GM19328 (cell line): Measurements from ENCODE around the gene NAV1.

ENCODE experiments used
- ATAC-seq: cut with Tn5 transposase; IDR thresholded peaks from one replicate; pipeline ENCODE4 v1.9.1; 2021; ENCODE audit warnings: mild to moderate bottlenecking, moderate library complexity; ENCODE audit not compliant: unreplicated experiment

NAV1 gene

GRCh38 chr1:201525193-201525778, 13.6 kb upstream of the NAV1 start:
- no peak for ATAC-seq

- ATAC-seq: no peak
Measured at GRCh38 chr1:201527879-201528278, 11.0 kb upstream of the NAV1 start.

- no peak for ATAC-seq
Measured at GRCh38 chr1:201528631-201529252, 10.2 kb upstream of the NAV1 start.

- no peak for ATAC-seq
Measured at GRCh38 chr1:201530741-201531531, 8.0 kb upstream of the NAV1 start.

- ATAC-seq: no peak
Measured at GRCh38 chr1:201531551-201532425, 7.1 kb upstream of the NAV1 start.

GRCh38 chr1:201533836-201534235, 5.1 kb upstream of the NAV1 start:
- no peak for ATAC-seq

GRCh38 chr1:201535046-201535918, 3.6 kb upstream of the NAV1 start:
- no peak for ATAC-seq

GRCh38 chr1:201535919-201536245, 3.0 kb upstream of the NAV1 start:
- ATAC-seq: no peak

GRCh38 chr1:201536558-201536957, 2.4 kb upstream of the NAV1 start:
- no peak for ATAC-seq

GRCh38 chr1:201537028-201537427, 1.9 kb upstream of the NAV1 start:
- no peak for ATAC-seq

- no peak for ATAC-seq
Measured at GRCh38 chr1:201537467-201537866, 1.5 kb upstream of the NAV1 start.

- ATAC-seq: no peak
Measured at GRCh38 chr1:201537891-201538611, 876 bp upstream of the NAV1 start.

- ATAC-seq: no peak
Measured at GRCh38 chr1:201539561-201540431, 869 bp downstream of the NAV1 start.

- no peak for ATAC-seq
Measured at GRCh38 chr1:201540846-201541735, 2.2 kb downstream of the NAV1 start.

GRCh38 chr1:201542309-201543035, 3.5 kb downstream of the NAV1 start:
- ATAC-seq: no peak

- no peak for ATAC-seq
Measured at GRCh38 chr1:201543871-201544642, 5.1 kb downstream of the NAV1 start.
